Measurements from ENCODE around the gene ST3GAL3.
A peak's percentile ranks its signal among the peaks of the same experiment; 100 is the strongest.
"Not testable (repeated sequence)": the region's sequence is repeated elsewhere in the genome, so short reads cannot be mapped to it uniquely, and the experiment has no call there.

The ST3GAL3 gene

GRCh38 chr1:43704838-43705237 is 2.5 kb upstream of the ST3GAL3 start:
- peak; percentile 21 for DNase-seq

- no peak for DNase-seq
Measured at GRCh38 chr1:43705334-43705733, 2.0 kb upstream of the ST3GAL3 start.

GRCh38 chr1:43705982-43706597 is 1.2 kb upstream of the ST3GAL3 start:
- no peak for DNase-seq

GRCh38 chr1:43706598-43707189 is 642 bp upstream of the ST3GAL3 start:
- peak; percentile 14 for DNase-seq

GRCh38 chr1:43708002-43708410 is 670 bp downstream of the ST3GAL3 start:
- DNase-seq: no peak

GRCh38 chr1:43711049-43711448 is 3.7 kb downstream of the ST3GAL3 start:
- DNase-seq: no peak

GRCh38 chr1:43711524-43712386 is 4.4 kb downstream of the ST3GAL3 start:
- DNase-seq: no peak

GRCh38 chr1:43716559-43717281 is 9.4 kb downstream of the ST3GAL3 start:
- no peak for DNase-seq

GRCh38 chr1:43719063-43719462 is 11.7 kb downstream of the ST3GAL3 start:
- DNase-seq: no peak

GRCh38 chr1:43719670-43720419 is 12.5 kb downstream of the ST3GAL3 start:
- DNase-seq: not testable (repeated sequence)

GRCh38 chr1:43722810-43723209 is 15.5 kb downstream of the ST3GAL3 start:
- DNase-seq: no peak

- DNase-seq: no peak
Measured at GRCh38 chr1:43729816-43730463, 22.6 kb downstream of the ST3GAL3 start.

- no peak for DNase-seq
Measured at GRCh38 chr1:43731867-43732531, 24.7 kb downstream of the ST3GAL3 start.

GRCh38 chr1:43736819-43737218 is 29.5 kb downstream of the ST3GAL3 start:
- DNase-seq: no peak

GRCh38 chr1:43742026-43742425 is 34.7 kb downstream of the ST3GAL3 start:
- DNase-seq: no peak

- DNase-seq: no peak
Measured at GRCh38 chr1:43743206-43743605, 35.9 kb downstream of the ST3GAL3 start.

GRCh38 chr1:43747736-43748135 is 40.4 kb downstream of the ST3GAL3 start:
- peak; percentile 50 for DNase-seq

- DNase-seq: no peak
Measured at GRCh38 chr1:43750083-43750482, 42.7 kb downstream of the ST3GAL3 start.

- no peak for DNase-seq
Measured at GRCh38 chr1:43753422-43753821, 46.1 kb downstream of the ST3GAL3 start.

- no peak for DNase-seq
Measured at GRCh38 chr1:43754892-43755291, 47.6 kb downstream of the ST3GAL3 start.

- no peak for DNase-seq
Measured at GRCh38 chr1:43757343-43758053, 50.2 kb downstream of the ST3GAL3 start.

All from T1000 (cell line).